GM21723 (cell line): ENCODE results near the gene TXNDC5.

Source experiments
- ATAC-seq: cut with Tn5 transposase; IDR thresholded peaks from one replicate; pipeline ENCODE4 v1.9.1; 2021; ENCODE audit warnings: mild to moderate bottlenecking, moderate library complexity; ENCODE audit not compliant: unreplicated experiment

TXNDC5 gene

DNA sequence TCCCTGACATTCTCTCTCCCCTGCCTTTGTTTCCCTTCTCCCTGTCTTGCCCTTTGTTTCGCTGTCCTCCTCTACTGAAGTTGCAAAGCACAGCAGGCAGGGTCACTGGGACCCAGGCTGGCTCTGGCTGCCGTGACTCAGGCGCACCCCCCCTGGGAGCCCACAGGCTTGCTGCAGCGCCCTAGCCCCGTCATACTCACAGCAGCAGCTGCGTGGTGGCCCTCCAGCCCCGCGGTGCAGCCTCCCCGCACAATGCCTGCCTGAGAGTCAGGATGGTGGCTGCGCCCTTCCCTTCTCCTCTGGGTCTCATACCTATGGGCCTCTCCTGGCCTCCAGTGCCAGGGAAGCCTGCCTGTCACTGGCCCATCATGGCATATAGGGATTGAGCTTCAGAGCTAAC, 41.7 kb downstream of the TXNDC5 start:
- no peak for ATAC-seq

GRCh38 chr6:7866526-7866925, 44.1 kb downstream of the TXNDC5 start:
- no peak for ATAC-seq

DNA sequence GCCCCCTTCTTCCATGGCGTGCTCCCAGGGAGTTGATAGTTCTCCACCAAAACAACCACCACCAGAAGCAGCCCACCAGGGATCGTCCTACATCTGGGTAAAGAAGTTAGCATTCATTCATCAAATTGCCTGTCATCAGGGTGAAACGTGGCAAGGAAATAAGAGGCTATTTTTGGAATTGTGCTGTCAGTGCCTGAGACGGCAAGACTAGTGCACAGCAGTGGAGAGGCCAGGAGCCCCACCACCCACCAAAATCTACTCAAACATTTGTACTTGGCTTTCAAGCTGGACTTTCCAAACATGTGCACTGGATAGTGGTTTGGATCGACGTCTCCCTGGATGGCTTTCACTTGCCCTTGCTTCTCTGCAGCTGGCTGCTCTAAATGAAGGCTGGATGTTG, 44.8 kb downstream of the TXNDC5 start:
- no peak for ATAC-seq

- ATAC-seq = no peak
Measured at GRCh38 chr6:7859591-7859990, 51.0 kb downstream of the TXNDC5 start.

- no peak for ATAC-seq
Measured at GRCh38 chr6:7851780-7852179, 58.8 kb downstream of the TXNDC5 start.

GRCh38 chr6:7848229-7848628, 62.4 kb downstream of the TXNDC5 start:
- ATAC-seq = no peak

DNA sequence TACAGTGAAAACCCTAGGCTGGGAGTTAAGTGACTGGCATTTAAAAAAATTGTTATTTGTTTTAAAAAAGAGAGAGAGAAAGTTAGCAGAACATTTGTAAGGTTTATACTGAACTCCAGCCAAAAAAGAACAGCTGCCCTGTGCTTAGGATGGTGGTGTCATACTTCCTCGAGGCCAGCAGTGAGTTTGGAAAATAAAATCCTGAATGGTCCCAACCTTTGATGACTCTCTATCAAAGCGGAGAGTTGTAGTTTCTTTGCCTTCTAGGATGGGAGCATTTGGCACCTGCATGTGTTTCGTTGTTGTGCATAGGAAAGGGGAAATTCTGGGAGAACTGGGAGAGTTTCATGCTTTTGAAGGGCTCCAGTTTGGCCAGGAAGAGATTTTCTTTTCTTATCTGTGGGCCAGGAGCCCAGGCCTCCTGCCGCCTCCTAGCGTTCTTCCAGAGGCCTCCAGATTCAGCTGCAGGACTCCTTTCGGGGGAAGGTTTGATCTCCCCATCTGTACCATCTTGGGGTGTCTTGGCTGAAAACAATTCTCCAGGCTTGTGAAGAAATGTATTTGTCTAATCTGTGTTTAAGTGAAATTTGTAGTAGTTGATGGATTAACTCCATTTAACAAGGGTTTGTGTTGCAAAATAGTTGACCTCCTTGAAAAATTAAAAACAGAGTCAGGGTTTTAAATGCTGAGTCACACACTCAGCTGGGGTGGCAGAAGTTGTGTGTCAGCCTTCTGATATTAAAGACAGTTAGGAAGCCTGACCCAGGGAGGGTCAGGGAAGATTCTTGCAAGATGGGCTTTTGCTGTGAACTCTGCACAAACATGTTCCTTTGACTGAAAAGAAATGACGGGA, 63.4 kb downstream of the TXNDC5 start:
- ATAC-seq = no peak

DNA sequence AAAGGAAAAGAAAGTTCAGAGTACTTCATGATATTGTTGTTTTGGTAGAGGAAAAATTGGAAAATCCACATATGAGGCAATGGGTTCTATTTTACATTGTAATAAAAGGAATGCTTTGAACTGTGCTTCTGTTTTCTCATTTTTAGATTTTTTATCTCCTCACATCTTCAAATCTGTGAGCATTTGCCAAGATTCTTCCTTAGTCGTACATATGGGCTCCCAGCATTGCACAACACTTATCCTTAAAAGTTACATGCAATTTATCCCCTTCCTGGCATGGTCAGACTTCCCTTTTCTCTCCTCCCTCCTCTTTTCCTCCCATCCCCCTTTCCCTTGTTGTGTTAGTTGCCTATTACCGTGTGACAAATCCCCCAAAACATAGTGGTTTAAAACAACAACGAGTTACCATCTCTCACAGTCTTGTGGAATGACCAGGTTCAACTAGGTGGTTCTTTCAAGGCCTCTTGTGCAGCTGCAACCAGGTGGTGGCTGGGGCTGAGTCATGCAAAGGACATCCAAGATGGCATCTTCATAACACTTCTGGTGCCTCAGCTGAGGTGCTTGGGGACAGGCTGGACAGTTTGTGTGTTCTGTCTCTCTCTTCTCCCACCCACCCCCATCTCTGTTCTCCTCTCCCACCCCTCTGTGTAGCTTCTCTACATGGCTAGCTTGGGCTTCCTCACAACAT, 68.7 kb downstream of the TXNDC5 start:
- no peak for ATAC-seq

DNA sequence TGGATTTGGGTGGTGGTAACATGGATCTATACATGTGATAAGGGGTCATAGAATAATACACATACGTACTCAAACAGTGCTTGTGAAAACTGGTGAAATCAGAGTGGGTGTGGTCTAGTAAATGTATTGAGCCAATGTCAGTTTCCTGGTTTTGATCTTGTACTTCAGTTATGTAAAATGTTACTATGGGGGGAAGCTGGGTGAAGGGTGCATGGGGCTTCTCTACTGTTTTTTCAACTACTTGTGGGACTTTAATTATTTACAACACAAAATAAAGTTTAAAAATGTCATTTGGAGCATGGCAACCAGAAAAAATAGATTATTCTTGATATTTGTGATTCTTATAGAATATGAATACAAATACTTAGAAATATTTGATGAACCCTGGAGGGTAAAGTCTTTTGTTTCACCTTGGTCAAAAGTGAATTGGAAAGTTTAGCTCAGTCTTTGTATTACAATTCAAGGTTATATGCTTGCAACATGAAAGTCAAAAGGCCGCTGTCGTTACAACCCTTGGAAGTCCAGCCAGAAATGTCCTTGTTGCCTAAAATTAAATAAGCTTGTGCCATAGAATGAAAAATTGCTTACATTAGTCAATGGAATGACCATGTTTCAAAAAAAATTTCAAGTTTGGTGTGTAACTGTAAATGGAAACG, 74.1 kb downstream of the TXNDC5 start:
- ATAC-seq = no peak

DNA sequence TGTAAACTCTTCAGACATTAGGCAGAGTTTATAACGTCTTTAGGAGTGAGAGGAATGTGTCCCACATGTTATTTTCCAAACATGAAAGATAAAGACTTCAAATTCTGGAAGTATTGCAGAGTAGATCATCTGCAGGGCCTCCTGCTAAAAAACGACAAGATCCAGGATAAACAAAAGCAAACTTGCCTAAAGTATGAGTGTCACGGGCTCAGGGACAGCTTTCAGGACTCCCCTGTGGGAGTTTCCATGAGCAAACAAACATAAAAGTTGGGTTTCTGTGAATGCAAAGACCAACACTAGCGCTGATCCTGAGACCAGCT, 76.9 kb downstream of the TXNDC5 start:
- ATAC-seq = no peak

GRCh38 chr6:7832904-7833750, 77.5 kb downstream of the TXNDC5 start:
- no peak for ATAC-seq
